Nucleus accumbens (tissue), 56 donors: ENCODE results near the gene SUV39H1.
A peak's percentile ranks its signal among the peaks of the same experiment; 100 is the strongest.

Source experiments
- DNase-seq, 56 donors: peaks; one replicate each; lab custom pipeline; 2025; lab: John Stamatoyannopoulos, UW

The SUV39H1 gene

DNA sequence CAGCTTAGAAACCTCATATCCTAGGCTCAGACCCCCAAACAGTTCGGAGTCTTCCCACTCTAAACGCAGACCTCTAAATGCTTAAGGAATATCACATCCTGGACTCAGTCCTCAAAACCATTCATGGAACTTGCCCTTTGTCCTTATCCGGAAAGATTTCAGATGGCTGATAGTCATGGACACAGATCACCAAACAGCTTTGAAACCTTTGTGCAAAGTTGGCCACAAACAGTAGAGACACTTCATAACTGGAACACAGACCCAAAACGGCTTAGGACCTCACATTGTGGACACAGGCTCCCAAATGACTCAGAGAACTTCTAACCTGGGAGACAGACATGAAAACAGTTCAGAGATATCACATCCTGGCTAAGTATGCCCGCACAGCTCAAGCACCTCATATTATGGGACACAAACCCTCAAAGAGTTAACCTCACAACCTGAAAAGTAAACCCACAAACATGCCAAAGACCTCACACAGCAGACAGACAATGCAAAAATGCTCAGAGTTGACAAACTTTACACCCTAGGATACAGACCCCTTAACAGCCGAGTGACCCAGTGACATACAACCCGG lies 15.5 kb downstream of the SUV39H1 start:
- no peak for DNase-seq

GRCh38 chrX:48713847-48714246 lies 17.3 kb downstream of the SUV39H1 start:
- DNase-seq = no peak

- DNase-seq = no peak
Observed at GRCh38 chrX:48714573-48714972, 18.0 kb downstream of the SUV39H1 start.

- no peak for DNase-seq
Observed at GRCh38 chrX:48715072-48715471, 18.5 kb downstream of the SUV39H1 start.

DNA sequence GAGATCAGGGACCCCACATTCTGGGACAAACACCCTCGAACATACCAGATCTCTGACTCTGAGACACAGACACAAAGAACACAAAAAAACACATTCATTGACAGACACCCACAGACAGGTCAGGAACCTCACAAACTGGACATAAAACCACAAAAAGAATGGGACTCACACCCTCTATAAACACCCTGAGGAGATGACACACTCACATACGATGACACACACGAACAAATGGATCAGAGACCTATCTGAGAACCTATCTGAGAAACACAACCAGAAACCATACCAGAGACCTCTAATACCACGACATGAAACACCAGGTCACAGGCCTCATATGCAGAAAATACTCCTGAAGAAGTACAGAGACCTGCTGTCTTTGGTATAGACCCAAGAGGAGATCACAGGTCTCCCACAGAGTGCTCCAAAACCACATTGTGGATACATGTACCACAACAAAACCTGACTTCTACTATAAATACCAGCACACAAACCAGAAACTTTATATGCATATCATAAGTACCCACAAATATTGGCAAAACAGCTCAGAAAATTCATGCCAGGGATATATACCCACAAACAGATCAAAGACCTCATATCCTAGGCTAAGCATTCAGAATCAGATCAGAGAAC lies 19.5 kb downstream of the SUV39H1 start:
- DNase-seq = no peak

DNA sequence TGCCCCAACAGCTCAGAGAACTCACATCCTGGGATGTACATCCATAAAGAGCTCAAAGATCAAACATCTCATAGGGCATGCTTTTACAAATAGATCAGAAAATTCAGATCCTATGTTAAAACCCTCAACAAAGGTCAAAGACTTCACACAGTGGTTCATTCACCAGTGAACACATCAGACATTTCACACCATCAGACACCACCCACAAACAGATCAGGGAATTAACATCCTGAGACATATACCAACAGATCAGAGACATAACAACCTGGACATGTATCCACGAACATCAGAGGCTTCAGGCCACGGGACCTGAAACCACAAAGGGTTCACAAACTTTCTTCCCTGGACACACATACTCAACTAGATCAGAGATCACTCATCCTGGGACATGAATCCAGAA lies 23.4 kb downstream of the SUV39H1 start:
- DNase-seq = no peak

DNA sequence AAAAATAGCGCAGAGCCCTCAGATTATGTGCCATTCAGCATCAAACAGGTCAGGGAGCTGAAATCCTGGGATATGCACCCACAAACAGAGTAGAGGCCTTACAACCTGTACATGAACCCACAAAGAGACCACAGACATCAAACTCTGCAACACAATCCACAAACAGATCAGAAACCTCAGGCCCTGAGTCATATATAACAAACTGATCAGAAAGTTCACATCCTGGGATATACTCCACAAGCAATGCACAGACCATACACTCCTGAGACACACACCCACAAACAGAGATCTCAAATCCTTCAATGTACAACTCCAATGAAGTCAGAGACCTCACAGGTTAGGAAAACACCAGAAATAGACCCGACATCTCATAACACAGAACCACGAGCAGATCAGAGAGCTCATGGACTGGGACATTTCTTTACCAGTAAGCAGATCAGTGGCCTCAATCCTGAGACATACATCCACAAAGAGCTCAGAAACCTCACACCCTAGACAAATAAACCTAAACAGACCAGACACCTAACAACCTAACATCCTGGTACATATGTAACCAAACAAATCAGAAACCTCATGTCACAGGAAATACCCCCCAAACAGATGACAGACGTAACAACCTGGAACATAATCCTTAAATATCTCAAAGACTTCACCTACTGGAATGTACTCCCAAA lies 24.2 kb downstream of the SUV39H1 start:
- no peak for DNase-seq

GRCh38 chrX:48721916-48722315 lies 25.4 kb downstream of the SUV39H1 start:
- no peak for DNase-seq

DNA sequence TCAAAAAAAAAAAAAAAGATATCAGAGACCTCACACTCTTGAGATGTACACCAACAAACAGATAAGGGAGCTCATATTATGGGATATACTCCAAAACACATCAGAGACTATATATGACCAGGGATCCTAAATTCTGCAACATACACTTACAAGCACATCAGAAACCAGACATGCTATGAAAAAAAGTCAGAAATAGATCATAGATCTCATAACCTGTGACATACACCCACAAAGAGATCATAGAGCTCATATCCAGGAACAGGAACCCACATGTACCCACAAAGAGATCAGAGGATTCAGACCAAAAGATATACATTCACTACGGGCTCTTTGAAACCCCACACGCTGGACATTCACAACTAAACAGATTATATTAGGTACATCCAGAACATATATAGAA lies 30.1 kb downstream of the SUV39H1 start:
- no peak for DNase-seq

DNA sequence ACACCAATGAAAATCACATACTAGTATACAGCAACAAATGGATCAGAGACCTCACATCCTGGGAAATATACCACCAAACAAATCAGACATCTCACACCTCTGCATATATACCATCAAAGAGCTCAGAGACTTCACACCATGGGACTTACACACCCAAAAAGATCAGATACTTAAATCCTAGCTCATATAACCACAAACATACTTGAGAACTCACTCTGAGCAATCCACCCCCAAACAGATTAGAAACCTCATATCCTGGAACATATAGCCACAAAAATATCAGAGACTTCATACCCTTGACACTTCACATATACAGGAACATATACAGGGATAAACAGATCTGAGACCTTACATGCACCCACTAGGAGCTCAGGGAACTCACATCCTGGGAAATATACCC lies 32.1 kb downstream of the SUV39H1 start:
- no peak for DNase-seq

DNA sequence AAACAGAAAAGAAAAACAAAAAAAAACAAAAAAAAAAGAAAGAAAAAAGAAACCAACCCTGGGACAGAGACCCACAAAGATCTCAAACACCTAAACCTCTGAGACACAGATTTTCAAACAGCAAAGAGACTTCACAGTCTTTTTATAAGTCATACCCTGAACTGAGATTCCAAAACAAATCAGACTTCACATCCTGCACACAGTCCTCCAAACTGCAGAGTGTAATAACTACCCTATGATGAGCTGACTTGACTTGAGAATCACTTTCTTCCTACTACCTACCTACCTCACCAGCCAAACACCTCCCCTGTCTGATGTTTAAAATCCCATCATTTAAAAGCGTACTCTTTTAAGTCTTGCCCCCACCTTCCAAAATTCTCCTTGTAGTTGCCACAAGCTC lies 39.8 kb downstream of the SUV39H1 start:
- no peak for DNase-seq

- no peak for DNase-seq
Observed at GRCh38 chrX:48736878-48737212, 40.3 kb downstream of the SUV39H1 start.

GRCh38 chrX:48737213-48737938 lies 40.8 kb downstream of the SUV39H1 start:
- peak; percentile 27 to 94 (median 85) for DNase-seq

GRCh38 chrX:48737940-48738339 lies 41.4 kb downstream of the SUV39H1 start:
- no peak for DNase-seq

GRCh38 chrX:48741834-48742233 lies 45.3 kb downstream of the SUV39H1 start:
- DNase-seq = no peak

- no peak for DNase-seq
Observed at GRCh38 chrX:48745222-48745621, 48.7 kb downstream of the SUV39H1 start.

GRCh38 chrX:48747415-48748016 lies 51.0 kb downstream of the SUV39H1 start:
- DNase-seq = no peak

DNA sequence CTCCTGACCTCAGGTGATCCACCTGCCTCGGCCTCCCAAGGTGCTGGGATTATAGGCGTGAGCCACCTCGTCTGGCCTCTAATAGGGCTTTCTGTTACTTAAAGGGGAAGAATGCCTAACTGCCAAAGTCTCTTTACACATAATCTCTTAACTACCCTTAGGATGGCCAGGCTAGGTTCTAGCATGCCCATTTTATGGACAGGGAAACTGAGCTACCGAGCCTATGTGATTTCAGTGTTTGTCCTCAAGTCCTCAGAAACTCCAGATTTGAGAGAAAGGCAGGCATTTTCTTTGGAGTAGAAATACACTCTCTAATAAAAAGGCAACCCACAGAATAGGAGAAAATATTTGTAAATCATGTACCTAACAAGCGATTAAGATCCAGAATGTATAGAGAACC lies 52.6 kb downstream of the SUV39H1 start:
- no peak for DNase-seq

DNA sequence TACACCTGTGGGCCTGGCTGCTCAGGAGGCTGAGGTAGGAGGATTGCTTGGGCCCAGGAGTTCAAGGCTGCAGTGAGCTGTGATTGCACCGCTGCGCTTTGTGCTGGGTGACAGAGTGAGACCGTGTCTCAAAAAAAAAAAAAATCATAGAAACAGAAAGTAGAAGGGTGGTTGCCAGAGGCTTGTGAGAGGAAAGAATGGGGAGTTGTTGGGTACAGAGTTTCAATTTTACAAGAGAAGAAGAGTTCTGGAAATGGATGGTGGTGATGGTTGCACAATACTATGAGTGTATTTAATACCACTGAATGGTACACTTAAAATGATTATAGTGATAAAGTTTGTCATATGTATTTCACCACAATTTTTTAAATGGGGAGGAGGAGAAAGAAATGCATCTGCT lies 54.8 kb downstream of the SUV39H1 start:
- no peak for DNase-seq

DNA sequence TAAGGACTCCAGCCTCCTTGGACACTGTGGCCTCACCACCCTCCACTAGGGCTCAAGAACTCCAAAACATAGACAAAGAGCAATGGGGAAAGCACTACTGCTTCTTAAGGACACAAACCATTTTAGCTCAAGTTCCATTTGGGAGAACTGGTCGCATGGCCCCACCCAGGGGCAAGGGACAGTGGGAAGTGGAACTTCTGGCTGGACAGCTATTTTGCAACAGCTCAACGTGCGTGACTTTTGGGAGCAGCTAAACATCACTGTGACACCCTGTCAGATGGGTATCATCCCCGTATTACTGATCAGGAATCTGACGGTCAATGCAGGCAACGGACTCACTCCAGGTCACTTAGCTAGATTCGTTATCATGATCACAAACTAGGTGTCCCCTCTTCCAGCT lies 56.0 kb downstream of the SUV39H1 start:
- no peak for DNase-seq

- no peak for DNase-seq
Observed at GRCh38 chrX:48753708-48754228, 57.2 kb downstream of the SUV39H1 start.
